AG09319 (cell line): ENCODE results near the gene ARAF.

Experiments used
- DNase-seq: peaks from one replicate; pipeline ENCODE4 v3.0.0-alpha.2; 2010; ENCODE audit warnings: low read depth; ENCODE audit errors: extremely low read depth
- CTCF ChIP-seq: IDR thresholded peaks from 2 replicates; pipeline ENCODE4 v1.5.1; 2011; ENCODE audit warnings: low read depth, mild to moderate bottlenecking, inconsistent platforms, low read length, moderate library complexity

ARAF gene

GRCh38 chrX:47605024-47605423, 44.0 kb downstream of the ARAF start:
- TF ChIP-seq CTCF, result no peak

DNA sequence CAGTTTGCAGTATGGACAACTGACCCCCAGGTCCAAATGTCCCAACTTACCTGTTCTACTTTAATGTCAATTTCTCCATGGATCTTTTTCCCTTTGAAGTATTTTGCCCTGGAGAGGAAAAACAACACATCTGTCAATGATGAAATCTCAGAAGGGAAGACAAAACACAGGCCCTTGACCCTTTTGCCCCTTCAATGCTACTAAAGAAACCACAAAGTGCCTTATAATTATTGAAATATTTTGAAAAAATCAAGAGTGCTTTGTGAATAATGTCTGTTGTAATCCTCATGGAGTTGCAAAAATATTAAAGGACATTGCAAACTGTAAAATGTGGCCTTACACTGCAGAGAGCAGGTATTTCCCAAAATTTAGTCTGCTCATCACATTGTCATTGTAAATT, 46.1 kb downstream of the ARAF start:
- TF ChIP-seq CTCF, result no peak
- no peak for DNase-seq

More at GRCh38 chrX:47605024-47605423, 44.0 kb downstream of the ARAF start:
- no peak for DNase-seq

GRCh38 chrX:47608130-47608810, 47.3 kb downstream of the ARAF start:
- DNase-seq, result no peak
- no peak for TF ChIP-seq CTCF

DNA sequence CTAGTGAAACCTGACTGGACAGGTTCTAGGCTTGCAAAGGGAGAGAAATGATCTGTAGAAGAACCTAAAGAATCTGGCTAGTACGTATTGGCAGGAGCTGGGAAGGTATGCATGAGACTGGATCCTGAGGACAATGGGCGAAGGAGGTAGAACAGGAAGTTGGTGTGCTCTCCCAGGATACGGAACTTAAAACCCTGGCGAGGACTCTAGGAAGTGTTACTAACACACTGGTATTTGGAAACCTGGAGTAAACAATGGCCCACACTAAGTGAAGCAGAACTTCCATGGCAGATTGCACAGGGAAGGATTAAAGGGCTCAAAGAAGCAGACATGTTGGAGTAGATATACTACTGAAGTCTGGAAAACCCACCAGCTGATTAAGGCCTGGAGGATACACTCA, 49.5 kb downstream of the ARAF start:
- no peak for DNase-seq
- TF ChIP-seq CTCF, result no peak

GRCh38 chrX:47611489-47611888, 50.5 kb downstream of the ARAF start:
- DNase-seq, result no peak
- no peak for TF ChIP-seq CTCF

- no peak for TF ChIP-seq CTCF
- no peak for DNase-seq
These were observed 50.9 kb downstream of the ARAF start for GRCh38 chrX:47611926-47612325.

DNA sequence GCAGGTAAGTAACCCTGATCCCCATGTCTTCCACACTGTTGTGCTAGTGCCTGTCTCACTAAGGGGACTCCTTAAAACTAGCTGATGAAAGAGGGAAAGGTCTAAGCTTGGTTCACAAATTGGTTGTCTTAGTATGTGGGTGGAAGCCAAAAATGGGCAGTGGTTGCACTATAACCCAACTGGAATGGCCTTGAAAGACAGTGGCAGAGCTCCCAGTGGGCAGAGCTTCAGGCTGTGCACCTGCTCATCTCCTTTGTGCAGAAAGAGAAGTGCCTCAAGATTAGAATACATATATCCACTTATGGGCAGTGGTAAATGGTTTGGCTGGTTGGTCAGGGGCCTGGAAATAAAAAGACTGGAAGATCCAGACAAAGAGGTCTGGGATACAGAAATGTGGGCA, 51.4 kb downstream of the ARAF start:
- DNase-seq, result no peak
- no peak for TF ChIP-seq CTCF
